ENCODE measurements around the gene SLIT3. TPM values are rescaled to one million over a fixed set of nuclear protein-coding genes. Genes with fewer than 3 reads are reported as not detected.

SLIT3 gene
- total RNA-seq, 1 donor from 2014 or later: 0.22 TPM

GRCh38 chr5:169063316-169063953 is 237.5 kb downstream of the SLIT3 start:
- Mint-ChIP-seq H3K27me3 (ENCODE audit: insufficient read depth, low read depth) (peaks cover 2% of the 10 kb centered on the region), H3K9me3 (no peaks in the 10 kb centered on the region), H3K4me1 (peaks cover 36% of the 10 kb centered on the region), H3K4me3 (peak overlapping the region; percentile 42), H3K27ac (peak overlapping the region; percentile 40), H3K36me3 (no peaks in the 10 kb centered on the region)
- Histone ChIP-seq H4K20me1 (ENCODE audit: low read depth) (no peaks in the 10 kb centered on the region), H3K27me3 (no peaks in the 10 kb centered on the region), H3K4me3 (no peak overlapping the region), H3K4me1 (peaks cover 19% of the 10 kb centered on the region), H2AFZ (replicated peaks) (peak overlapping the region; percentile 29), H3K9me3 (ENCODE audit: low read depth) (no peaks in the 10 kb centered on the region), H3K27ac (no peak overlapping the region), H3K79me2 (ENCODE audit: low read depth) (no peaks in the 10 kb centered on the region), H3K36me3 (no peaks in the 10 kb centered on the region), H3K4me2 (peak overlapping the region; percentile 52), H3F3A (ENCODE audit: low read depth) (no peaks in the 10 kb centered on the region), H3K9ac (no peak overlapping the region)
- DNase-seq (ENCODE audit: low spot score): peak; percentile 22
- no peak for TF ChIP-seq EZH2 (IDR thresholded peaks at IDR 0.05)
- no peak for TF ChIP-seq EZH2phosphoT487 (IDR thresholded peaks at IDR 0.05)
- no peak for TF ChIP-seq CTCF (IDR thresholded peaks at IDR 0.05)

- no peaks in the 10 kb centered on the region for H3K36me3 Mint-ChIP-seq
- no peak overlapping the region for H3K9ac ChIP-seq
- TF ChIP-seq EZH2 (IDR thresholded peaks at IDR 0.05) (no peak), EZH2phosphoT487 (IDR thresholded peaks at IDR 0.05) (no peak), CTCF (IDR thresholded peaks at IDR 0.05) (no peak)
These were observed 238.2 kb downstream of the SLIT3 start for GRCh38 chr5:169062690-169063089.

GRCh38 chr5:169054506-169054905 is 246.4 kb downstream of the SLIT3 start:
- Histone ChIP-seq H4K20me1 (ENCODE audit: low read depth) (no peaks in the 10 kb centered on the region), H3K79me2 (ENCODE audit: low read depth) (no peaks in the 10 kb centered on the region), H3F3A (ENCODE audit: low read depth) (peaks cover 20% of the 10 kb centered on the region), H3K9ac (no peak overlapping the region), H3K4me3 (no peak overlapping the region), H2AFZ (replicated peaks) (no peak overlapping the region), H3K27ac (no peak overlapping the region), H3K27me3 (no peaks in the 10 kb centered on the region), H3K9me3 (ENCODE audit: low read depth) (no peaks in the 10 kb centered on the region), H3K4me1 (peaks cover 30% of the 10 kb centered on the region), H3K4me2 (no peak overlapping the region), H3K36me3 (no peaks in the 10 kb centered on the region)
- Mint-ChIP-seq H3K4me3 (no peak overlapping the region), H3K36me3 (no peaks in the 10 kb centered on the region), H3K27me3 (ENCODE audit: insufficient read depth, low read depth) (peaks cover 6% of the 10 kb centered on the region), H3K27ac (peak overlapping the region; percentile 31), H3K9me3 (no peaks in the 10 kb centered on the region), H3K4me1 (peaks cover 58% of the 10 kb centered on the region)
- no peak for DNase-seq (ENCODE audit: low spot score)
- no peak for TF ChIP-seq EZH2 (IDR thresholded peaks at IDR 0.05)
- no peak for TF ChIP-seq CTCF (IDR thresholded peaks at IDR 0.05)
- no peak for TF ChIP-seq EZH2phosphoT487 (IDR thresholded peaks at IDR 0.05)

More at GRCh38 chr5:169062690-169063089, 238.2 kb downstream of the SLIT3 start:
- peaks cover 19% of the 10 kb centered on the region for H3K4me1 ChIP-seq
- no peak overlapping the region for H3K27ac Mint-ChIP-seq
- peaks cover 2% of the 10 kb centered on the region for H3K27me3 Mint-ChIP-seq (ENCODE audit: insufficient read depth, low read depth)
- no peak for DNase-seq (ENCODE audit: low spot score)
- peaks cover 36% of the 10 kb centered on the region for H3K4me1 Mint-ChIP-seq
- H3K4me2 ChIP-seq: peak overlapping the region; percentile 52
- no peaks in the 10 kb centered on the region for H3F3A ChIP-seq (ENCODE audit: low read depth)
- H3K79me2 ChIP-seq (ENCODE audit: low read depth): no peaks in the 10 kb centered on the region
- H4K20me1 ChIP-seq (ENCODE audit: low read depth): no peaks in the 10 kb centered on the region
- H3K4me3 ChIP-seq: no peak overlapping the region
- no peak overlapping the region for H2AFZ ChIP-seq (replicated peaks)
- no peaks in the 10 kb centered on the region for H3K9me3 ChIP-seq (ENCODE audit: low read depth)
- H3K4me3 Mint-ChIP-seq: no peak overlapping the region
- no peaks in the 10 kb centered on the region for H3K9me3 Mint-ChIP-seq
- no peaks in the 10 kb centered on the region for H3K36me3 ChIP-seq
- no peak overlapping the region for H3K27ac ChIP-seq
- H3K27me3 ChIP-seq: no peaks in the 10 kb centered on the region
